HUDEP-2 (cell line): ENCODE results near the gene RS1.

Experiments
- DNase-seq, 76 experiments: peaks; one replicate each; lab custom pipeline; 2025; ENCODE audit not compliant: unreplicated experiment in 76 of 76; lab: John Stamatoyannopoulos, UW

Gene RS1

DNA sequence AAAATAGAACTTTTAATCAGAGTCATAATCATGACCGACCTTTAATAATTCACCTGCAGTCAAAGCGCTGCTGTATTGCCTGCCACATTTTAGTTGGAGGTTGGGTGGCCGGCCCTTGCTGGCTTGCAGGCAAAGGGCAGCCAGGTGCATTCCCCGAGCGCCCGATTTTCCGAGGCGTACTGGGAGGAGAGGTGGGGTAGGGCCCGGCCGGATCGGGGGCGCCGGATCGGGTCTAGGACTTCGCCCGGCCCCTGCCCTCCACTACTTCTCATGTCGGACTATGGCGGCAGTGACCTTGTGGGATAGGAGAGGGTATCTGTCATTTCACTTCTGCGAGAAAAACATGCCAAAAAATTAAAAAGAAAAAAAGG, 2.5 kb upstream of the RS1 start:
- peak in 7 of 76 experiments; percentile 5 to 29 (median 12) for DNase-seq

DNA sequence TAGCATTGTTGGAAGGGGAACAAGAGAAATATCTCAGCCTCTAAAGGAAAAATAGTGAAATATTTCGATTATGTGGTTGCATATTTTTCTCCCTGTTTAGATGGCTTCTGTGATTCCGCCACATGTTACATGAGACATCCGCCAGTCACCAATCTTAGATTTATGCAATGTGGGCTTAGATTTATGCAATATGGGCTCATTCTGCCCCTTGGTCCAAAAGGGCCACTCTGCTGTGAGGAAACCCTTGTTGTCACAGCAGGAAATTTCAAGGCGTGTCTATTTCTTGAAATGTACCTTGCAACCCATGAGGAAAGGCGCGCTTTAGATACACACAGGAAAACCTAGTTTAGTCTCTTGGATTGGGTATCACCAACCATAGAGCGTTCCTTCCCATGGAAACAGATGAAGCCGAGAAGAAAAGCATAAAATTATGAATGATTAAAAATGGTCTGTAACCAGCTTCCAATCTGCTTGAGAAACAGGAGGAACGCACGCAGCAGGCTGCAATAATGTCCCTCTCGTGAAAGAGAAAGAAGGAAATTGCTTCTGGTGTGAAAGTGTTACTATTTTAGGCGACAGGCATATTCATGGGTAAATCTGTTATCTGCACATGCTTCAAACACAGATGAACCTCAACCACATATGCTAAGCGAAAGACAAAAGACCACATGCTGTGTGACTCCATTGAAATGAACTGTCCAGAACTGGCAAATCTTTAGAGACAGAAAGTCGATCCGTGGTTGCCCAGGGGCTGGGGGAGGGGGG, 3.7 kb downstream of the RS1 start:
- no peak for DNase-seq

DNA sequence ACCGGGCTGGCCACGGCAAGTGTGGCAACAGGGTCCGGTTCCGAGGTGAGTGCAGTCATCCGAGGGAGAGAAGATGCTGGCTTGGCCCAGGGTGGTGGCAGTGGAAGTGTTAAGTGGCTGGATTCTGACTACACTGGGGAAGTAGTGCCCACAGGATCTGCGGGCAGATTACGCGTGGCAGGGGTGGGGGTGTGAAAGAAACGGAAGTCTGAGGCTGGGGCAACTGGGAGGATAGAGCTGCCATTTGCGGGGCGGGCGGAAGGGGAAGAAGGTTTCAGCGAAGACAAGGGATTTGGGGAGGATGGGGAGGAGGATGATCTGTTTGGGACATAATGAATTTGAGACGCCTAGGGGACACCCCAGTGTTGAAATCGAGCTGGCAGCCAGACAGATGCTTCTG, 5.3 kb downstream of the RS1 start:
- DNase-seq = no peak

DNA sequence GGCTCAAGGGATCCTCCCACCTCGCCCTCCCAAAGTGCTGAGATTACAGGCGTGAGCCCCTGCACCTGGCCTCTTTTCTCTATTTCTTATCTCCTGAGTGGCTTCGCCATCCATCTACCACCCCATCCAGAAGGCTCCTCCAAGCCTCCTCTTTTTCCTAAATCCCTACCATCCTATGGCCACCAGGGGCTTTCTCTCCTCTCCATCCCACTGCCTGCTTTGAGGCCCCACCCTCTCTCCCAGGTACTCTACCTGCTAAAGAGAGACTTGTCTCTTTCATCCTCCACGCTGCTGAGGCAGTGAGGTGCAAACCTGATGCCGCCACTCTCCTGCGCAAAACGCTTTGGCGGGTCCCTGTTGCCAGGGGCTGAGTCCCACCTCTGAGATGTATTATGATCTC, 7.0 kb downstream of the RS1 start:
- DNase-seq = no peak

DNA sequence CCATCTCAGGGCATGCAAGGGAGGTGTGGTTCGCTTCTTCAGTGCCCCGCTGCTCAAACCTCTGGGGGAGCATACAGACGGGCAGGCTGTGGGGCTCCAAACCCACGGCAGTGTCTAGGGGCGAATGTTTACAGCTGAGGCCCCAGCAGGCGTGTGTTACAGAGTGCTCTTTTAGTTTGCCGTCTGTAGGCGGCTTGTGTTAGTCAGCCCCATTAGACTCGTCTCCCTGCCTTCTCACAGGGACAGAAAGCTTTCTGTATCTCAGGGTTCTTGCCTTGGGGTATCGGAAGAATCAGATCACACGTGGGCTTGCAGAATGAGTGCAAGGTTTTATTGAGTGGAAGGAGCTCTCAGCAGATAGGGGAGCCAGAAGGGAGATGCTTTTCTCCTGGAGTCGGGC, 10.6 kb downstream of the RS1 start:
- DNase-seq = no peak

DNA sequence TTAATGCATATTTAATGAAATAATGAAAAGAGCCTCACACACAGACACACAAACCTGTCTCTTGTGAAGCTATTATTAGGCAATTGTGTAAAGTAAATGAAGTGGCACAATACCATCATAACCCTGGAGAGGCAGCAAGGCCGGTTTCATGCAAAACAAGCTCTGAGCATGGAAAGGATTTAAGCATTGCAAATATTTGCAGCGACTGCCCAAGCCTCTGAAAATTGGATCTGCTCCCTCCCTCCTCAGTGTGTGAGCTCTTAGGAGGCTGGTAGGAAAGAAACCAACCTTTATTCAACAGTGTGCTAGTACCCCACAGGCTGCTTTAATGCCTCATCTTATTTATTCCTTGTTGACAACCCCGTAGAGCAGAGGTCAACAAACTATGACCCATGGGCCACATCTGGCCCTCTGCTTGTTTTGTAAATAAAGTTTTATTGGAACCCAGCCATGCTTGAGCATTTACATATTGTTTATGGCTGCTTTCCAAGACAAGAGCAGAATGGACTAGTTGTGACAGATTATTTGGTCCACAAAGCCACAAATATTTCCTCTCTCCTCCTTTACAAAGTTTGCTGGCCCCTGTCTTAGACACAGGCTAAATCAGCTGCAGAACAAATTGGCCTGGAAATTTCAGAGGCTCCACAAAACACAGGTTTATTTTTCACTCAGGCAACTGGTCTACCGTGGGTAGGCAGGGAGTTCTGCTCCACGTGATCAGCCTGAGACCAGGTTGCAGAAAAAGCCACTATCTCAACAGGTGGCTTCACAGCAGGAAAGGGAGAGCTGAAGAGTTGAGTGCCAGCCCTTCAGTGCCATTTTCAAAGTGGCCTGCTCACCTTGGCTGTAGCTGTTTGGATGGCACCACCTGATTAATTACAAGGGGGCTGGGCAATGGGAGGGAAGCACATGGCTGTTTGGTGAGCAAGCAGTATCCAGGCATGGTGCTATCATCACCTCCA, 16.8 kb downstream of the RS1 start:
- no peak for DNase-seq

DNA sequence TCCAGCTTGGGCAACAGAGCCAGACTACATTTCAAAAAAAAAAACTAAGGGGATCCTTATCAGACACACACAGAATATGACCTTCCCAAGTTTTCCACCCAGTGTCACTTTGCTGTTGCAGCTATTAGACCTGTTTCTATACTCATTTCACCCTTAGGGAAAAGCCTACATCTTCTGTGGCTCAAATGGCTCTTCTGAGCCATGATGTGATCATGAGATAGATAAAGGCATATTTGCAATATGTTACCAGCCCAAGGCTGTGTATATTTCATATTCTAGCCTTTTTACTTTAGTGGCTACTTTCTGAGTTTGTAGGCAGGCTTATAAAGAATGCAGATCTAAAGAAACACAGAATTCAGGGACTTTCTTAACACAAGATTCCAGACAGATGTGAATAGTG, 19.3 kb downstream of the RS1 start:
- DNase-seq = no peak

DNA sequence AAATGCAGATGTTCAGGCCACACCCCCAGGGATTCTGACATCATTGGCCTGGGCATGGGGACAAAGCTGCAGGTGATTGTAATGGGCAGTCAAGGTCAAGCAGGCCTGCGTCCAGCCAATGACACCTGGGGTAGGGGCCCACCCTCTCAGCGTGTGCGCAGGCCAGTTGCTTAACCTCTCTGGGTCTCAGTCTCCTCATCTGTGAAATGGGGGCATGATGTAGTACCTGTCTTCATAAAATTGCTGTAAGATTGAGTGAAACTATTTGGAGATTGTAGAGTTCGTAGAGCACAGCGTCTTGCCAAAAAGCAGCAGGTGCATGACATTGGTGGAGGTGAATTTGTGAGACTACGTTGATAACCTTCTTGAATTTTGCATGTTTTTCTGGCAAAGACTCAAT, 21.2 kb downstream of the RS1 start:
- DNase-seq = no peak

DNA sequence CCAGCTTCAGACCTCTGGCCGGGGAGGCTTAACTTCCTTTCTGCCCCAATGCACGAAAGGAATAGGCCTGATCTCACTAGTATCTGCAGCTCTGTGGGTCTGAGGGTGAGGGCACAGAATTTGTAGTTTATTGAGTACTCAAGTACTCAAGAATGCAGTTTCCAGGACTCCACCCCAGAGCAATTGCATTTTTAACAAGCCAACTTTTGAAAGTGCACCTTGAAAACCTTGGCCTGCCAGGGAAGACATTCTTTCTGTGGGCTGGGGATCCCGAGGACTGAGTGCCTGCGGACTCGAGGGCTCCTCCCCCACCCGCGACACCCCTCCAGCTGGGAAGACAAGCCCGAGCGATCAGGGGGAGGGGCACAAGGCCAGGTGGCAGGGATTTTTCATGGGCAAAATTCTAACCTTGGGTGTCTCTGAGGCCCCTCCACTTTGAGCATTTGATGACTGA, 22.4 kb downstream of the RS1 start:
- DNase-seq = no peak

DNA sequence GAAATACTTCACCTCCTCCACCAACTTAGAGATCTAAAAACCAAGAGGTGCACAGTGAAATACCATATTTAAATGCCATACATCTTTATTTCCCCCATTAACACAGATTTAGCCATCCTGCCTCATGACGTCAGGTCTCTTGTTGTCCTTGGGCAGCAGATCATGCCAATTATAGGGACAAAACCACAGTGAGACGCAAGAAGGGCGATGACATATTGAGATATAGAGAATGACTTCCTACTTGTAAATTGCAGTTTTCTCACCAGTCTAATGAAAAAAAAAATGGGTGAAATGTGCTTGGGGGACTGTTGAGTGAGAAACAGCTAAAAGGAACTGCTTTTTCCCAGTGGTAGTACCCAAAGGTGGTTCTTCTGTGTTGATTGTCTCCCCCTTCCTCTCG, 24.3 kb downstream of the RS1 start:
- no peak for DNase-seq

DNA sequence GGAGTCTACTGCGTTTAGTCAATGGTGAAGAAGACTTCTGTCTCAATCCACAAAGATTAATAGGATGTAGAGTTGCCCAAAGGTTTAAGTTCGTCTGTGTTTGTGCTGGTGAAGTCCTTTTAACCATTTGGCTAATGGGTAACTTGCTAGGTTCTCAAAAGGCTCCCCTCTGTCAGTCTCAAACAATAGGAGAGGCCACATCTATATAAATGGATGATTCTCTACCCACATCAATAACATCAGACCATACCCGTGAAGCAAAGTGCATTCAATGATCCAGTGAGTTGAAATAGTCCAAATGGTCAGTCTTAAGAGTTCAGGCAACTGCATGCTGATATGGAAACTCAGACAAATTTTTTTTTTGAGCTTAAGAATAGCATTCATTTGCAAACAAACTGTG, 28.1 kb downstream of the RS1 start:
- no peak for DNase-seq

DNA sequence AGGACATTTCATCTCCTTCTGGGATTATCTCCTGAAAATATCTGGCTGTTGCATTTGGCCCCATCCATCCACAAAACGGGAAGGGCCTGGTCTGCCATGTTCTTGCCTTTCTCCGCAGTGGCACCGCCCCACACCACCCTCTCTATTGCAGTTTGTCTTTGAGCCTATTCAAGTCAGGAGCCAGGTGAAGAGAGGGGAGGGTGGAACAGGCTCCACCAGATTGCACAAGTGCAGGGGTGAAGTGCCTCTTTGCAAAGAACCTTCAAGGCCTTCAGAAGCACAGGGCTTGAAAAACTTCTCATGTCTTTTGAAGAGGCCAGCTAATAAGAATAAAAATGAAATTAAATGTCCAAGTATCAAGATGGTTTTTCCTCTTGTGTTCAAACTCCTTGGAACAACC, 28.7 kb downstream of the RS1 start:
- no peak for DNase-seq

DNA sequence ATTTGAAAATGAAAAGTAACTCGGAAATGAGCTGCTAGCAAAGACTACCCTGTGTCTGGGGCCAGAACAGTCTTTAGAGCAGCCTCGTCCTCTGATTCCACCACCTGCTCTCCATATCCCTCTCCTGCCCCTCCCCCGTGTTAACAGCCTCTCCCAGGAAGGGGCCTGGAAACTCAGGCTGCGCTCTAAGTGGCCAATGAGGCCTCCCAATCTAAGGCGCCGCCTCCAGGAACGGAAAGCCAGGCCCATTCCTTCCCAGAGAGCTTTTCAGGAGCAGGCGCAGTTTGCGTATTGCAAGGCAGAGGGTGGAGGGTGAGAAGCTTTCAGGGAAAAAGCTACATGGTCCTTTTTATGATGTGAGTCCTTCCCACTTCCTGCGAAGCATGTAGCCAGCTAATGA, 31.2 kb downstream of the RS1 start:
- DNase-seq = no peak

DNA sequence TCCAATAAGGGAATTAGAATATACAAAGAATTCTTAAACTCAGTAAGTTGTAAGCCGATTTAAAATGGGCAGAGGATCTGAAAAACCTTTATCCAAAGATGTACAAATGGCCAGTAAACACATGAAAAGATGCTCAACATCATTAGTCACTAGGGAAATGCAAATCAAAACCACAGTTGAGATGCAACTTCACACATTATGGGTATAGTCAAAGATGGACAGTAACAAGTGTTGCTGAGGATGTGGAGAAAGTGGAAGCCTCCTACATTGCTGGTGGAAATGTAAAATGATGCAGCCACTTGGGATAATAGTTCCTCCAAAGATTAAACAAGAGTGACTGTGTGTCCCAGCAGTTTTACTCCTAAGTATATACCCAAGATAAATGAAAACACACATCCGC, 32.6 kb downstream of the RS1 start:
- DNase-seq = no peak

DNA sequence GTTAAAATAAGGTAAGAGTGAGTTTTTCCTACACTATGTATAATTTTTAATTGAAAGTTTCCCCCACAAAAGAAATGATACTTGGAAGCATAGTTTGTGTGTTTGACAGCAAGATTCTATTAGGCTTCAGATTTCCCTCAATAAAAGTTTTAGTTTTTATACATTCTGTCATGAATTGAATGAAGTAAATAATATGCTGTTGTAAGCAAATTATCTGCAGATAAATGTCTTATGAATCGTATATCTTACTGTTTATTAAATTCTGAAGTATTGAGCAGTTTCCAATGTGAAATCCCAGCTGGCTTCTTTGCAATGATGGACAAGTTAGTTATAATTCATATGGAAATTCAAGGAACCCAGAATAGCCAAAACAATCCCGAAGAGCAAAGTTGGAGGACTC, 33.5 kb downstream of the RS1 start:
- no peak for DNase-seq

DNA sequence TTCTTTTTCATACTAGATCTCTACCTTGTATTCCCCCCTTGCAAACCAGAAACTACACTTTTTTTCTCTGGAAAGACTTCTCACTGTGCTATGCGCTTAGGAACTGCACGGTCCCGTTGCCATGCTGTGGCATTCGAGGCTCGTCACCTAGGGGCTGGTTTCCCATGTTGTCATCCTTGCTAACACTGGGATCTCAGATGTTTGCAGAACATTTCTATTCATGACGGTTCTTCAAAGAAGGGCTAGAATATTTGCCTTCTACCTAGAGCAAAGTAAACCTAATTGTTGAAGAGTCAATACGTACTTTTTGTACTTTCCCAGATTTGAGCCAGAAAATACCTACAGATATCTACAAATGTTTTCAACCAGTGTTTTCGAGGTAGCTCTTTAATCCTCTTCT, 41.0 kb downstream of the RS1 start:
- no peak for DNase-seq

DNA sequence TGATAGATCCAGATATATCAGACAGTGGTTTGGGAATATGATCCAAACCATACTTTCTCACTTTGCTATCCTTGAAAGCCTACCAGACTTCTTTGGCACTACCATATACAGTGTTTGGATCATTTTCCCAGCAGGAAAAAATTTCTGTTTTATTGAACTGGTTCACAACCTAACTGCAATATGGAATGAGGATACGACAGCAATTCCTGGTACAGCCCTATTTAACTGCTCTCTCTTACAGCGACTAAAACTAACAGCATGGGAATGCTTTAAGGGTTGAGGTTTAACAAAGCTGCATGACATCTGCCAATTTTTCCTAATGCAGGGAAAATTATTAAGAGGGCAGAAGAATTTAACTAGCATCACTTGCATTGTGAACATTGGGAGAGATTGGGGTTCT, 47.3 kb downstream of the RS1 start:
- DNase-seq = no peak

DNA sequence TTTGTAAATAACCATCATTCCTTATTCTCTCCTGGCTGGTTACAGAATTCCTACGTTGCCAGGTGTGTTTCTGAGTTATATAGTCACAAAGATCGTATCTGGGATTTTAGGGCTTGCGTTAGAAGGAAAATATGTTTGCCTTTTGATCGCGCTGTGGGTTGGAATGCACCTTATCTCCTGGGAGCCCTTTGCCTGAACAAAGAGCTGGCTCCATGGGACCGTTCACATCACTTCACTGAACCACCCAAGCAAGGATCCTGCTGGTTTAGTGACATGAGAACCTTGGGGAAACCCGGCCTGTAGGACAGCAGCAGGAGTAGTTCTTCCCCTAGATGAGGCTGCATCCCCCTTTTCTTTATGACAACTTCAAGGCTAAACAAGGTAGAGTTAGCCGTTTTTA, 51.6 kb downstream of the RS1 start:
- no peak for DNase-seq

DNA sequence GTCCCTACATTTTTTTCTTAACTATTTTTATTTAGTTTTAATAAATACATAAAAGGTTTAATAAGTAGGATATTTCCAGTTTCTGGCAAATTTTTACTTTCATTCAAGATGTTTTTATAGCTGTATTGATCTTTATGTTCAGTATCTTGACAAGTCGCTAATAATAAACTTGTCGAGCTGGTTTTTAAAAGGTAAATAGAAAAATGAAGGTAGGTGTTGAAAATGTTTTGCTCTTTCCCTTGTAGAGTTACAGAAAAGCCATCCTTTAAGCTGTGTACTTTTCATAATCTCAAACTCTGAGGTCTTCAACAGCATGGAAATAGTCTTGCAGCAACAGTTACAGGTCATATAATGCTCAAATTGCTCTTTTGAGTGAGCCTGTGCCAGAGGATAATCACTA, 52.6 kb downstream of the RS1 start:
- DNase-seq = no peak

DNA sequence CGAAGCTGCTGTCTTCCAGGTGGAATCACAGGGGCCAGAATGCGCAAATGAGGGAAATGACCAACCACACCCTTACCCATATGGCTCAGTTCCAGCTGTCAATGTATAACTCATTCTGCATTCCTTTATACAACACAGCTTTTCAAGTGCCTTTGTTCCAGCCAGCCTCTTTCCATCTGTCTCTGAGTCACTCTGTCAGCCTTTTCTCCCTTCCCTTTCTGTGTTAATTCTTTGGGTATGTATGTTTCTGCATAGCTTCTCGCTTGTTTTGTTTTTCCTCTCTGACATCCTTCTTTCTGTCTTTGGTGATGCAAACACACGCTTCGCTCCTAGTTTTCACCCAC, 54.5 kb downstream of the RS1 start:
- DNase-seq = no peak

DNA sequence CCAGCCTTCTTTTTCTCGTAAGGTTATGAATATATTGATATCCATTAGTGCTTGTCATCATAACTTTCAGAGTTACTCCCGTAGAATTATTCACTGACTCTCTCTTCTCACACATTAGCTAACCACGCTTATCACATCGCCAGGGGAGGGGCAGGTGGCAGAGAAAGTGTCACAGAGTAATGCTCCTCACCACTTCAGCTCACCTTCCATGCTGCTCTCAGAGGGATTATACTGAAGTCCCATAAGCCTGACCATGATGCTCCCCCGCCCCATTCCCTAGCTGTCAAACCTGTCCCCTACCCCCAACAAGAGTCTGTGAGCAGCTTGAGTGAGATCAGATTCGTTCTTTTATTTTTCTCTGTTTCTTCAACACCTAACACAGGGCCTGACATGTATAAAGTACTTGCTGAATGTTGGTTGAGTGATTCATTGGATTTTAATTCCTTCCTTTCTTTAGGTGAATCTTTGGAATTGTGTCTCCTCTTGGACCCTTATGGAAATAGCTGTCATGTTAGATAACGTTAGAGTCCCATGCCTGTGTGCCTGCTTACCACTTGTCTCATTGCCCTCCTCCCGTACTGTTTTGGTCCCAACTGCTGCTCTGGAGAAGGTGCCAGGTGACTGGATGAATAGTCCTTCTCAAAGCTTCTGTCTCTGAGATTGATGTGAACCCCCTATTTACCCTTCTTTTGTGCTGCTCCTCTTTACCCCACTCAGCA, 55.1 kb downstream of the RS1 start:
- no peak for DNase-seq
